Mesenchymal stem cell (in vitro differentiated cells and primary cell): ENCODE results near the gene MACROD2.

Experiments used
- DNase-seq: peaks from one replicate; pipeline ENCODE4 v3.0.0-alpha.2; 2013
- H2AFZ ChIP-seq: one replicate; pipeline ENCODE4 v1.6.1; 2013; ENCODE audit warnings: low read depth, mild to moderate bottlenecking, control low read depth, inconsistent platforms, low read length, moderate library complexity
- H2AK5ac ChIP-seq: 2 replicates; pipeline ENCODE4 v1.6.1; 2013; ENCODE audit warnings: low read length, moderate library complexity, mild to moderate bottlenecking, inconsistent platforms; ENCODE audit not compliant: severe bottlenecking
- H2BK120ac ChIP-seq: one replicate; pipeline ENCODE4 v1.6.1; 2013; ENCODE audit warnings: low read depth, mild to moderate bottlenecking, inconsistent platforms, low read length, moderate library complexity
- H2BK12ac ChIP-seq, 2 experiments: one replicate each; pipeline ENCODE4 v1.6.1; 2013; ENCODE audit warnings: inconsistent platforms in 2 of 2, low read length in 2 of 2, mild to moderate bottlenecking in 2 of 2, moderate library complexity in 2 of 2, control low read depth in 1 of 2
- H2BK15ac ChIP-seq: one replicate; pipeline ENCODE4 v1.6.1; 2013; ENCODE audit warnings: mild to moderate bottlenecking, low read depth, inconsistent platforms; ENCODE audit not compliant: poor library complexity, severe bottlenecking
- H2BK5ac ChIP-seq: 2 replicates; pipeline ENCODE4 v1.6.1; 2013; ENCODE audit warnings: low read depth, mild to moderate bottlenecking, low read length, control low read depth, inconsistent platforms; ENCODE audit not compliant: poor library complexity, severe bottlenecking
- H3K14ac ChIP-seq, 2 experiments: one replicate each; pipeline ENCODE4 v1.6.1; 2013; ENCODE audit warnings: inconsistent platforms in 2 of 2, low read length in 2 of 2, control low read depth in 1 of 2, mild to moderate bottlenecking in 1 of 2, moderate library complexity in 1 of 2
- H3K18ac ChIP-seq, 2 experiments: one replicate each; pipeline ENCODE4 v1.6.1; 2013; ENCODE audit warnings: inconsistent platforms in 2 of 2, low read length in 2 of 2, control low read depth in 1 of 2, low read depth in 1 of 2, mild to moderate bottlenecking in 1 of 2
- H3K23ac ChIP-seq, 2 experiments: one replicate each; pipeline ENCODE4 v1.6.1; 2013; ENCODE audit warnings: inconsistent platforms in 2 of 2, low read length in 2 of 2, mild to moderate bottlenecking in 2 of 2, moderate library complexity in 2 of 2, control low read depth in 1 of 2
- H3K27ac ChIP-seq: 2 replicates; pipeline ENCODE4 v1.5.1; 2013; ENCODE audit warnings: mild to moderate bottlenecking, moderate library complexity, low read length, control low read depth, inconsistent platforms; ENCODE audit not compliant: poor library complexity, severe bottlenecking
- H3K27me3 ChIP-seq, 2 experiments: 2 replicates each; pipeline versions ENCODE4 v1.6.1 to v1.7.0; 2013; ENCODE audit warnings: low read length in 2 of 2, mild to moderate bottlenecking in 2 of 2, moderate library complexity in 2 of 2, control low read depth in 1 of 2, inconsistent platforms in 1 of 2; ENCODE audit not compliant: control insufficient read depth in 1 of 2, insufficient read depth in 1 of 2
- H3K36me3 ChIP-seq, 2 experiments: 2 replicates each; pipeline versions ENCODE4 v1.6.1 to v1.7.0; 2013; ENCODE audit warnings: low read length in 2 of 2, control low read depth in 1 of 2, inconsistent platforms in 1 of 2, low read depth in 1 of 2, mild to moderate bottlenecking in 1 of 2; ENCODE audit not compliant: insufficient read depth in 2 of 2, control insufficient read depth in 1 of 2
- H3K4ac ChIP-seq, 2 experiments: one replicate each; pipeline ENCODE4 v1.6.1; 2013; ENCODE audit warnings: inconsistent platforms in 2 of 2, low read length in 2 of 2, mild to moderate bottlenecking in 2 of 2, moderate library complexity in 2 of 2, control low read depth in 1 of 2, low read depth in 1 of 2
- H3K4me1 ChIP-seq: 2 replicates; pipeline ENCODE4 v1.6.1; 2013; ENCODE audit warnings: low read depth, low read length, control low read depth; ENCODE audit not compliant: control insufficient read depth, insufficient read depth
- H3K4me2 ChIP-seq: 2 replicates; pipeline ENCODE4 v1.6.1; 2013; ENCODE audit warnings: low read length, mild to moderate bottlenecking, inconsistent platforms; ENCODE audit not compliant: poor library complexity, severe bottlenecking
- H3K4me3 ChIP-seq, 2 experiments: 2 replicates each; pipeline versions ENCODE4 v1.5.1 to v1.7.0; 2013; ENCODE audit warnings: low read length in 2 of 2, mild to moderate bottlenecking in 2 of 2, control low read depth in 1 of 2, low read depth in 1 of 2; ENCODE audit not compliant: insufficient read depth in 1 of 2
- H3K79me1 ChIP-seq: replicated peaks from 2 replicates; pipeline ENCODE4 v1.6.1; 2013; ENCODE audit warnings: mild to moderate bottlenecking, control low read depth, low read length, inconsistent platforms; ENCODE audit not compliant: poor library complexity, severe bottlenecking
- H3K9ac ChIP-seq: 2 replicates; pipeline ENCODE4 v1.7.0; 2013; ENCODE audit warnings: mild to moderate bottlenecking, low read length, moderate library complexity
- H3K9me3 ChIP-seq: 2 replicates; pipeline ENCODE4 v1.7.0; 2013; ENCODE audit warnings: mild to moderate bottlenecking, low read length; ENCODE audit not compliant: control insufficient read depth
- H4K8ac ChIP-seq: one replicate; pipeline ENCODE4 v1.6.1; 2013; ENCODE audit warnings: inconsistent platforms, mild to moderate bottlenecking, low read length, moderate library complexity
- H4K91ac ChIP-seq: one replicate; pipeline ENCODE4 v1.6.1; 2013; ENCODE audit warnings: mild to moderate bottlenecking, low read length, inconsistent platforms
- WGBS: methylation state at CpG from one replicate; pipeline ENCODE4 v1.1.7; 2013; ENCODE audit warnings: mixed read lengths; 5-methylcytosine and 5-hydroxymethylcytosine counted together

The MACROD2 gene

GRCh38 chr20:15865553-15865952, 1870.2 kb downstream of the MACROD2 start:
- no peak overlapping the region for H2BK15ac ChIP-seq
- DNase-seq: no peak
- H3K18ac ChIP-seq: no peak overlapping the region
- H3K23ac ChIP-seq: no peak overlapping the region
- peaks cover 14% of the 10 kb centered on the region for H3K9me3 ChIP-seq
- no peak overlapping the region for H3K27ac ChIP-seq
- H4K91ac ChIP-seq: no peak overlapping the region
- H3K4me3 ChIP-seq: no peak overlapping the region
- H3K27me3 ChIP-seq: no peaks in the 10 kb centered on the region
- H2AFZ ChIP-seq: no peak overlapping the region
- no peak overlapping the region for H2BK120ac ChIP-seq
- H3K14ac ChIP-seq: no peak overlapping the region
- H3K9ac ChIP-seq: no peak overlapping the region
- no peak overlapping the region for H2AK5ac ChIP-seq
- H3K4me2 ChIP-seq: no peak overlapping the region
- H2BK5ac ChIP-seq: no peak overlapping the region
- 91% methylated on average over 1 of the region's 2 CpGs for WGBS
- H3K79me1 ChIP-seq: no peaks in the 10 kb centered on the region
- no peak overlapping the region for H3K4ac ChIP-seq
- no peak overlapping the region for H2BK12ac ChIP-seq
- H4K8ac ChIP-seq: no peak overlapping the region
- no peaks in the 10 kb centered on the region for H3K4me1 ChIP-seq
- H3K36me3 ChIP-seq: no peaks in the 10 kb centered on the region

GRCh38 chr20:15866916-15867730, 1871.8 kb downstream of the MACROD2 start:
- Histone ChIP-seq H2AK5ac (no peak overlapping the region), H3K36me3 (no peaks in the 10 kb centered on the region), H4K8ac (no peak overlapping the region), H3K9me3 (peaks cover 14% of the 10 kb centered on the region), H2AFZ (no peak overlapping the region), H2BK5ac (no peak overlapping the region), H3K4me2 (no peak overlapping the region), H3K4ac (no peak overlapping the region), H2BK12ac (no peak overlapping the region), H3K27ac (no peak overlapping the region), H3K4me3 (no peak overlapping the region), H4K91ac (no peak overlapping the region), H3K4me1 (no peaks in the 10 kb centered on the region), H3K14ac (no peak overlapping the region), H2BK120ac (no peak overlapping the region), H3K23ac (no peak overlapping the region), H2BK15ac (no peak overlapping the region), H3K79me1 (no peaks in the 10 kb centered on the region), H3K9ac (no peak overlapping the region), H3K27me3 (no peaks in the 10 kb centered on the region), H3K18ac (no peak overlapping the region)
- 76% methylated on average over 4 of the region's 5 CpGs for WGBS
- no peak for DNase-seq

DNA sequence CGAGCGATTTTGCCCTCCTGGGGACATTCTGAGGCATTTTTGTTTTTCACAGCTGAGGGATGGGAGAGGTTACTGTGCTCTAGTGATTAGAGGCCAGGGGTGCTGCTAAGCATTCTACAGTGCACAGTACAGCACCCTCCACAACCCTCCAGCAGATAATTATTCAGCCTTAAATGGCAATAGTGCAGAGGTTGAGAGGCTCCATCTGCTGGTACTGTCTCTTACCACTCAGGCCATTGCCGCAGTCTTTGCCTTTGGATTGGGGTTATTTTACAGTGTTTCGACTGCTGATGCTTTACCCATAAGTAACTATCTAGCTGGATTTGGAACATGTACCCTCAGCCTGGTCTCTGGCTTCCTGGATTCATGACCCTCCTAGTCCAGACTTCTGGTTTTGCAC, 1872.6 kb downstream of the MACROD2 start:
- H3K4me2 ChIP-seq: no peak overlapping the region
- H3K36me3 ChIP-seq: no peaks in the 10 kb centered on the region
- no peak overlapping the region for H2AK5ac ChIP-seq
- no peaks in the 10 kb centered on the region for H3K4me1 ChIP-seq
- no peak overlapping the region for H3K14ac ChIP-seq
- no peak overlapping the region for H2BK5ac ChIP-seq
- H2BK120ac ChIP-seq: no peak overlapping the region
- no peak overlapping the region for H4K91ac ChIP-seq
- H3K27me3 ChIP-seq: no peaks in the 10 kb centered on the region
- H3K9me3 ChIP-seq: peaks cover 14% of the 10 kb centered on the region
- no peak overlapping the region for H2BK15ac ChIP-seq
- H3K79me1 ChIP-seq: no peaks in the 10 kb centered on the region
- H4K8ac ChIP-seq: no peak overlapping the region
- WGBS: 73% methylated on average over 2 of the region's 4 CpGs
- no peak overlapping the region for H2AFZ ChIP-seq
- H3K9ac ChIP-seq: no peak overlapping the region
- no peak overlapping the region for H3K4me3 ChIP-seq
- H3K23ac ChIP-seq: no peak overlapping the region
- H2BK12ac ChIP-seq: no peak overlapping the region
- no peak for DNase-seq
- no peak overlapping the region for H3K4ac ChIP-seq
- no peak overlapping the region for H3K27ac ChIP-seq
- no peak overlapping the region for H3K18ac ChIP-seq

DNA sequence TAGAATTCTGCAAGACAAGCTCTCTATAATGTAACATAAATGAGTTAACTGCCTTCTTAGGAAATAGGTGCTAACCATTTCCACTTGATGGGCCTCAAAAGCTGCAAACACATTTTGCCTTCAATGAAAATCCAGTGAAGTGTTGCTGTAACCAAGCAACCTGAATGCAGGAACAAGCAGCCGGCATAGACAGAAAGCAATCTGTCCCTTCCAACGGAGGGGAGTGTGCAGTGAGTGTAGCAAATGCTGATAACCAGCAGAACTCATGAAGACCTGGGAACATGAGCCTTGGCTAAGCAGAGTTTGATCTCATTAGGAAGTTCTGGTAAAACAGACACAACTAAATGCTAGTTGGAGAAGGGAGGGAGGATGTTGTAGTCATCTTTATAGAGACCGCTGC, 1880.1 kb downstream of the MACROD2 start:
- no peak for DNase-seq
- no peak overlapping the region for H4K91ac ChIP-seq
- H4K8ac ChIP-seq: no peak overlapping the region
- H2BK12ac ChIP-seq: no peak overlapping the region
- H3K27me3 ChIP-seq: no peaks in the 10 kb centered on the region
- no peaks in the 10 kb centered on the region for H3K4me1 ChIP-seq
- H3K27ac ChIP-seq: no peak overlapping the region
- no peak overlapping the region for H2BK5ac ChIP-seq
- H3K18ac ChIP-seq: no peak overlapping the region
- H3K36me3 ChIP-seq: no peaks in the 10 kb centered on the region
- no peak overlapping the region for H3K4me2 ChIP-seq
- H3K4ac ChIP-seq: no peak overlapping the region
- no peak overlapping the region for H3K23ac ChIP-seq
- H3K14ac ChIP-seq: no peak overlapping the region
- 59% methylated on average over 3 of the region's 3 CpGs for WGBS
- H2AK5ac ChIP-seq: no peak overlapping the region
- no peak overlapping the region for H2BK15ac ChIP-seq
- no peak overlapping the region for H2AFZ ChIP-seq
- no peak overlapping the region for H2BK120ac ChIP-seq
- no peaks in the 10 kb centered on the region for H3K79me1 ChIP-seq
- H3K4me3 ChIP-seq: no peak overlapping the region
- no peaks in the 10 kb centered on the region for H3K9me3 ChIP-seq
- no peak overlapping the region for H3K9ac ChIP-seq
